ENCODE measurements around the gene LRRC36.
A peak's percentile ranks its signal among the peaks of the same experiment; 100 is the strongest.

Gene LRRC36, protein sequence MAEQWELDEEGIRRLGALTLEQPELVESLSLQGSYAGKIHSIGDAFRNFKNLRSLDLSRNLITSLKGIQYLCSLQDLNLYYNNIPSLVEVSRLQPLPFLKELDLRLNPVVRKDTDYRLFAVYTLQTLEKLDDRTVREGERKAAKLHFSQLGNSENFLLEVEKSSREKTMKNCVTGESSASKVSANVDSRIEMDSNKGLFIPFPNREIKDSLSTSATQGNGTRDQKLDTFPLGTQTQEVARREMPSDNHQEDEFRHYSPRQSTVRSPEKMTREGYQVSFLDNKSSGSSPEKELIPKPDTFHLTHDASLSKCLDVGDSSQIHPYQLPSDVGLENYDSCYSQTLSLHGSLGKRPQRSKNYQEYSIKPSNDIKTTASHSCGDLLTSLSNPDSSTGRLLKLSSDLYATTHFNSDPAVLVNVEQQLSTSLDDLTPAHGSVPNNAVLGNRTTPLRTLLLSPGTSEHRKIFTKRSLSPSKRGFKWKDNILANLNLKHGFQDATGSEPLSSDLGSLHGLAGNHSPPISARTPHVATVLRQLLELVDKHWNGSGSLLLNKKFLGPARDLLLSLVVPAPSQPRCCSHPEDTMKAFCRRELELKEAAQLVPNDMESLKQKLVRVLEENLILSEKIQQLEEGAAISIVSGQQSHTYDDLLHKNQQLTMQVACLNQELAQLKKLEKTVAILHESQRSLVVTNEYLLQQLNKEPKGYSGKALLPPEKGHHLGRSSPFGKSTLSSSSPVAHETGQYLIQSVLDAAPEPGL

DNA sequence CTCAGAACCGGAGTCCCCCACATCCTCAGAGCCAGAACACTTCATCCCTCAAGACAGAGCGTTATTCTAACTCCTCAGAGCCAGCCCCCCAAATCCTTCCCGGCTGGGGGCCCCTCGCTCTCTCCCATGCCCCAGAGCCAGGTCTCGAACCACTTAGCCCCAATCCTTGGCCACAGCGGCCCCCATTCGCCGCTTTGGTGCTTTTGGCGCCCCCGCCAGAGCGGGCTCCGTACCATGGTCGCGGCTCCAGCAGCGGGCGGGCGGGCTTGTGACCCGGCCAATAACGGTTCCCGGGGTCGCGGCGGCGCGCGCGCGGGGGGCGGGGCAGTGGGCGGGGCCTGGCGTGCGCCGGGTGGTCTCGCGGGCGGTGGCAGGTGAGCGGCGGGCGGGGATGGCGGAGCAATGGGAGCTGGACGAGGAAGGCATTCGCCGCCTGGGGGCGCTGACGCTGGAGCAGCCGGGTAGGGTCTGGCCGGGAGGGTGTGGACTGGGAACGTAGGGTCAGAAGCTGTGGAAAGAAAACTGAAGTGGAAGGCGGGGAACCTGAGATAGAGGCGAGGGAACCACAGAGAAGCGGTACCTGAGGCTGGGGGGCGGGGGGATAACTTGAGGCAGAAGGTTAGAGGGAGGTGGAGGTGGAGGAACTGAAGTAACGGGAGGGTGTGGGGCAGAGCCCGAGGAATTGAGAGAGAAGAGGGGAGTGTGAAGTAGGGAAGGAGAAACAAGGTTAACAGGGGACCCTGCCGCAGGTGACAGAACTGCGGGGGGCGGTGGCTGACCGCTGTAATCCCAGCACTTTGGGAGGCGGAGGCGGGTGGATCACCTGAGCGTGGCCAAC is at the start of gene LRRC36, which contains the start of gene KCTD19:
Gene LRRC36 (plus strand): TSS at position 344 of the 838 bp plus-strand sequence. CDS start 48 bp downstream, at position 392.
Gene KCTD19 (minus strand): TSS at position 270 of the 838 bp plus-strand sequence. CDS start 34 bp downstream, at position 236.
- peak; percentile 73 to 89 for DNase-seq (ENCODE audit: low spot score in 2 of 2)
- peak; percentile 93 for ATAC-seq
- no peaks in the 10 kb centered on the region for H3K36me3 Mint-ChIP-seq
- peak within 1 kb of the TSS; percentile 95 for H3K27ac Mint-ChIP-seq
- H3K4me1 Mint-ChIP-seq = peaks cover 11% of the 10 kb centered on the region
- peak within 1 kb of the TSS; percentile 93 for H3K4me3 Mint-ChIP-seq
- no peaks in the 10 kb centered on the region for H3K9me3 Mint-ChIP-seq

- DNase-seq (ENCODE audit: low spot score in 2 of 2) = no peak
- Mint-ChIP-seq H3K4me1 (peaks cover 19% of the 10 kb centered on the region), H3K9me3 (no peaks in the 10 kb centered on the region), H3K4me3 (peak overlapping the region; percentile 83), H3K36me3 (peaks cover 37% of the 10 kb centered on the region), H3K27ac (peak overlapping the region; percentile 91)
- peak; percentile 15 for ATAC-seq
Measured at GRCh38 chr16:67277294-67277998, 49.2 kb upstream of the LRRC36 start.

GRCh38 chr16:67277999-67278772 is 48.4 kb upstream of the LRRC36 start:
- Mint-ChIP-seq H3K4me1 (peaks cover 19% of the 10 kb centered on the region), H3K36me3 (peaks cover 35% of the 10 kb centered on the region), H3K9me3 (no peaks in the 10 kb centered on the region)

GRCh38 chr16:67278773-67279295 is 47.8 kb upstream of the LRRC36 start:
- H3K27ac Mint-ChIP-seq = peak overlapping the region; percentile 91
- peaks cover 28% of the 10 kb centered on the region for H3K36me3 Mint-ChIP-seq
- DNase-seq (ENCODE audit: low spot score in 2 of 2) = peak in 1 of 2 donors; percentile 87
- peaks cover 19% of the 10 kb centered on the region for H3K4me1 Mint-ChIP-seq
- peak; percentile 71 for ATAC-seq
- no peaks in the 10 kb centered on the region for H3K9me3 Mint-ChIP-seq
- peak overlapping the region; percentile 83 for H3K4me3 Mint-ChIP-seq

More at GRCh38 chr16:67277999-67278772, 48.4 kb upstream of the LRRC36 start:
- peak overlapping the region; percentile 91 for H3K27ac Mint-ChIP-seq
- DNase-seq (ENCODE audit: low spot score in 2 of 2) (no peak), ATAC-seq (no peak)
- H3K4me3 Mint-ChIP-seq = peak overlapping the region; percentile 83

GRCh38 chr16:67279296-67280089 is 47.1 kb upstream of the LRRC36 start, which contains the start of gene PLEKHG4:
TSS of gene PLEKHG4 (plus strand) at chr16:67279532. CDS start at chr16:67280045, 513 bp downstream.
- Mint-ChIP-seq H3K4me1 (peaks cover 19% of the 10 kb centered on the region), H3K27ac (peak within 1 kb of the TSS; percentile 91), H3K36me3 (peaks cover 28% of the 10 kb centered on the region), H3K4me3 (peak within 1 kb of the TSS; percentile 83), H3K9me3 (no peaks in the 10 kb centered on the region)
- DNase-seq (ENCODE audit: low spot score in 2 of 2) = peak in 1 of 2 donors; percentile 76
- peak; percentile 93 for ATAC-seq

DNA sequence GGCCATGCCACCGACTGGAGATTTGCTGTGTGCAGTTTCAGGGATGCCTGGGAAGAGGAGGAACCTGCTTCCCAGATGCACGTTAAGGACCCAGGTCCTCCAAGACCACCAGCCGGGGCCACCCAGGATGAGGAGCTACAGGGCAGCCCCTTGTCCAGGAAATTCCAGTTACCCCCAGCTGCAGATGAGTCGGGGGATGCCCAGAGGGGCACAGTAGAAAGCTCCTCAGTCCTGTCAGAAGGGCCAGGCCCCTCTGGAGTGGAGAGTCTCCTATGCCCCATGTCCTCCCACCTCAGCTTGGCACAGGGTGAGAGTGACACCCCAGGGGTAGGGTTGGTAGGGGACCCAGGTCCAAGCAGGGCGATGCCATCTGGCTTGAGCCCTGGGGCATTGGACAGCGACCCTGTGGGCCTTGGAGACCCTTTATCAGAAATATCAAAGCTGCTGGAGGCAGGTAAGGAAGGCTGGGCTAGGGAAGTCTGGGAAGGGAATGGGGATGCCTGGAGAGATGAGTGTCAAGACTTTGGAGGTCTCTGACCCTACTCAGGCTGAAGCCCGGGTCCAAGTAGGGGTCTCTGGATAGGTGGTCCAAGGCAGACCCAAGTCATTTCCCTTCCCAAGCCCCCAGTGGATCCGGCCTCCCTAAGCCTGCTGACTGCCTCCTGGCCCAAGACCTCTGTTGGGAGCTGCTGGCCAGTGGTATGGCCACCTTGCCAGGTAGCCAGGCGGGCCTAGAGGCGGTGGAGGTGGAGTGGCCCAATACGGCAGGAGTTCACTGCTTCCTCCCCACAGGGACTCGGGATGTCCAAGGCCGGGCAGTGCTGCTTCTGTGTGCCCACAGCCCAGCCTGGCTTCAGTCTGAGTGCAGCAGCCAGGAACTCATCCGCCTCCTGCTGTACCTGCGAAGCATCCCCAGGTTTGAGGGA is 46.3 kb upstream of the LRRC36 start:
- Mint-ChIP-seq H3K27ac (peak overlapping the region; percentile 91), H3K36me3 (peaks cover 21% of the 10 kb centered on the region), H3K4me3 (peak overlapping the region; percentile 83), H3K9me3 (no peaks in the 10 kb centered on the region), H3K4me1 (peaks cover 19% of the 10 kb centered on the region)
- ATAC-seq (no peak), DNase-seq (ENCODE audit: low spot score in 2 of 2) (no peak)

GRCh38 chr16:67281536-67282446 is 44.8 kb upstream of the LRRC36 start:
- peak overlapping the region; percentile 58 for H3K27ac Mint-ChIP-seq
- no peak for DNase-seq (ENCODE audit: low spot score in 2 of 2)
- no peak overlapping the region for H3K4me3 Mint-ChIP-seq
- peaks cover 11% of the 10 kb centered on the region for H3K4me1 Mint-ChIP-seq
- ATAC-seq = no peak
- H3K9me3 Mint-ChIP-seq = no peaks in the 10 kb centered on the region
- H3K36me3 Mint-ChIP-seq = peaks cover 10% of the 10 kb centered on the region

DNA sequence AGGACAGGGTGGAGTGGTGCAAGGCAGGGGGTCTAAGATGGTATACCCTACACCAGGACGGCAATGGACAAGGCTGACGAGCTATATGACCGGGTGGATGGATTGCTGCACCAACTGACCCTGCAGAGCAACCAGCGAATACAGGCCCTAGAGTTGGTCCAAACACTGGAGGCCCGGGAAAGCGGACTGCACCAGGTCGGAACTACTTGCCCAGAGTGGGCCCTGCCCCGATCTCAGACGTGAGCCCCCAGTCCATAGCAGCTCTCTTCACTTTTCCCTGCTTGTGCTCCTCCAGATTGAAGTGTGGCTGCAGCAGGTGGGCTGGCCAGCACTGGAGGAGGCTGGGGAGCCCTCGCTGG is 44.2 kb upstream of the LRRC36 start:
- ATAC-seq (no peak), DNase-seq (ENCODE audit: low spot score in 2 of 2) (no peak)
- Mint-ChIP-seq H3K9me3 (no peaks in the 10 kb centered on the region), H3K36me3 (peaks cover 3% of the 10 kb centered on the region), H3K27ac (no peak overlapping the region), H3K4me3 (no peak overlapping the region), H3K4me1 (peaks cover 6% of the 10 kb centered on the region)

- no peaks in the 10 kb centered on the region for H3K9me3 Mint-ChIP-seq
- H3K4me1 Mint-ChIP-seq = no peaks in the 10 kb centered on the region
- peak overlapping the region; percentile 58 for H3K27ac Mint-ChIP-seq
Measured at GRCh38 chr16:67283039-67283825, 43.4 kb upstream of the LRRC36 start.

GRCh38 chr16:67283826-67284555 is 42.6 kb upstream of the LRRC36 start:
- H3K36me3 Mint-ChIP-seq = no peaks in the 10 kb centered on the region
- H3K9me3 Mint-ChIP-seq = no peaks in the 10 kb centered on the region
- peak overlapping the region; percentile 58 for H3K27ac Mint-ChIP-seq
- ATAC-seq (no peak), DNase-seq (ENCODE audit: low spot score in 2 of 2) (no peak)
- H3K4me3 Mint-ChIP-seq = no peak overlapping the region
- H3K4me1 Mint-ChIP-seq = no peaks in the 10 kb centered on the region

More at GRCh38 chr16:67283039-67283825, 43.4 kb upstream of the LRRC36 start:
- ATAC-seq = no peak
- Mint-ChIP-seq H3K36me3 (no peaks in the 10 kb centered on the region), H3K4me3 (no peak overlapping the region)
- no peak for DNase-seq (ENCODE audit: low spot score in 2 of 2)
